ENCODE measurements around the gene WWOX. TPM values are rescaled to one million over a fixed set of nuclear protein-coding genes. Genes with fewer than 3 reads are reported as not detected.

WWOX gene
- total RNA-seq, 2 experiments from 2014 or later, result 19.1 to 23.7 TPM

DNA sequence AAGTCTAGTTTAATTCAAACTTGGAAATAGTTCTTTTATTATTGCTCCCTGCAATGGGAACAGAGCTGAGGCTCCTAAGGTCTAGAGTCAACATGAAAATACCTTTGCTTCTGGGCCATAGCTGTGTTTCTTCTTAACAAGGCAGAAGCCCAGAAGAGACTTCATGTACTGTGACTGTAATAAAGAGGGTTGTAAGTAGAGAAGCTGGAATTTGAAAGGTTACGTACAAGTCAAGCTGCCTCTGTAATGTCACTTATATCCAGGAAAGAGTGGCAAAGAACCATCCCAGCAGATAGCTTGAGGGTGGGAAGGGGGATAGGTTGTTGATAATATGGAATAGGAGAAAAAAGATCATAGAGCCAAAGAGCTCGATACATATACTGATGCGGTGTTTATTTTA is 248.6 kb downstream of the WWOX start:
- no peak for DNase-seq
- CTCF ChIA-PET, result no interaction called here
- no peak overlapping the region for H3K27ac Mint-ChIP-seq
- no peaks in the 10 kb centered on the region for H3K36me3 Mint-ChIP-seq (ENCODE audit: low read depth)
- no peaks in the 10 kb centered on the region for H3K4me1 Mint-ChIP-seq (ENCODE audit: low read depth)
- POLR2A ChIA-PET, result no interaction called here
- TF ChIP-seq, protein P1, sequence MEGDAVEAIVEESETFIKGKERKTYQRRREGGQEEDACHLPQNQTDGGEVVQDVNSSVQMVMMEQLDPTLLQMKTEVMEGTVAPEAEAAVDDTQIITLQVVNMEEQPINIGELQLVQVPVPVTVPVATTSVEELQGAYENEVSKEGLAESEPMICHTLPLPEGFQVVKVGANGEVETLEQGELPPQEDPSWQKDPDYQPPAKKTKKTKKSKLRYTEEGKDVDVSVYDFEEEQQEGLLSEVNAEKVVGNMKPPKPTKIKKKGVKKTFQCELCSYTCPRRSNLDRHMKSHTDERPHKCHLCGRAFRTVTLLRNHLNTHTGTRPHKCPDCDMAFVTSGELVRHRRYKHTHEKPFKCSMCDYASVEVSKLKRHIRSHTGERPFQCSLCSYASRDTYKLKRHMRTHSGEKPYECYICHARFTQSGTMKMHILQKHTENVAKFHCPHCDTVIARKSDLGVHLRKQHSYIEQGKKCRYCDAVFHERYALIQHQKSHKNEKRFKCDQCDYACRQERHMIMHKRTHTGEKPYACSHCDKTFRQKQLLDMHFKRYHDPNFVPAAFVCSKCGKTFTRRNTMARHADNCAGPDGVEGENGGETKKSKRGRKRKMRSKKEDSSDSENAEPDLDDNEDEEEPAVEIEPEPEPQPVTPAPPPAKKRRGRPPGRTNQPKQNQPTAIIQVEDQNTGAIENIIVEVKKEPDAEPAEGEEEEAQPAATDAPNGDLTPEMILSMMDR (IDR thresholded peaks at IDR 0.05), result no peak
- H3K4me3 Mint-ChIP-seq, result no peak overlapping the region
- H3K9me3 Mint-ChIP-seq, result no peaks in the 10 kb centered on the region
- intact Hi-C loops (cut with micrococcal nuclease), result no loop called here
- H3K27me3 Mint-ChIP-seq, result no peaks in the 10 kb centered on the region
- ATAC-seq, result no peak

DNA sequence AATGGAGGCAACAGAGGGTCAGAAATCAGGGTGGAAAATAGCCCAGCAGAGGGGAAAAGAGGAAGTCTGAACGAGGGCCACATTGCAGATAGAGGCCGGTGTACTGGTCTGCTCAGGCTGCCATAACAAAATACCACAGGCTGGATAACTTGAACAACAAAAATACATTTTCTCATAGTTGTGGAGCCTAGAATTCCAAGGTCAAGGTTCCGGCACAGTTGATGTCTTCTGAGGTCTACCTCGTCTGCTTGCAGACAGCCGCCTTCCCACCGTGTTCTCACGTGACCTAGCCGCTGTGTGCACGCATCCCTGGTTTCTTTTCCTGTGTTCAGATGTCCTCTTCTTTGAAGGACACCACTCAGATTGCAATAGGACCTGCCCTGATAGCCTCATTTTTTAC is 249.4 kb downstream of the WWOX start:
- TF ChIP-seq, protein P1 (IDR thresholded peaks at IDR 0.05), result no peak
- Mint-ChIP-seq H3K4me3 (no peak overlapping the region), H3K9me3 (no peaks in the 10 kb centered on the region), H3K36me3 (ENCODE audit: low read depth) (no peaks in the 10 kb centered on the region), H3K27ac (no peak overlapping the region), H3K4me1 (ENCODE audit: low read depth) (no peaks in the 10 kb centered on the region), H3K27me3 (no peaks in the 10 kb centered on the region)
- CTCF ChIA-PET, result no interaction called here
- no peak for DNase-seq
- intact Hi-C loops (cut with micrococcal nuclease), result no loop called here
- ATAC-seq, result no peak
- POLR2A ChIA-PET, result no interaction called here

DNA sequence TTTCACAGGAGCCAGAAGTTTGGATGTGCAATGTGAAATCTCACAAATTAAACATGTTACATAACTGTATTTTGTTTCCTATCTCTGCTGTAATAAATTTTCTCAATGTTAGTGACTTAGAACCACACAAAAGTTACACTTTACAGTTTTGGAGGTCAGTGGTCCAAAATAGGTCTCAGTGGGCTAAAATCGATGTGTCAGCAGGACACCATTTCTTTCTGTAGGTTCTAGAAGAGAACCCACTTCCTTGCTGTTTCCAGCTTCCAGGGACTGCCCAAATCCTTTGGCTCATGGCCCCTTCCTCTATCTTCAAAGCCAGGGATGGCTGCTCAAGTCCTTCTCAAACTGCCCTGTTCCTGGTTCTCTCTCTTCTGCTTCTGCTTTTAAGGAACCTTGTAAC is 252.7 kb downstream of the WWOX start:
- no peaks in the 10 kb centered on the region for H3K27me3 Mint-ChIP-seq
- H3K9me3 Mint-ChIP-seq, result no peaks in the 10 kb centered on the region
- TF ChIP-seq, protein P1 (IDR thresholded peaks at IDR 0.05), result no peak
- H3K4me1 Mint-ChIP-seq (ENCODE audit: low read depth), result no peaks in the 10 kb centered on the region
- H3K36me3 Mint-ChIP-seq (ENCODE audit: low read depth), result peaks cover 3% of the 10 kb centered on the region
- no peak overlapping the region for H3K4me3 Mint-ChIP-seq
- ATAC-seq (no peak), DNase-seq (no peak)
- ChIA-PET CTCF (no interaction called here), POLR2A (no interaction called here)
- H3K27ac Mint-ChIP-seq, result no peak overlapping the region
- intact Hi-C loops (cut with micrococcal nuclease), result no loop called here

DNA sequence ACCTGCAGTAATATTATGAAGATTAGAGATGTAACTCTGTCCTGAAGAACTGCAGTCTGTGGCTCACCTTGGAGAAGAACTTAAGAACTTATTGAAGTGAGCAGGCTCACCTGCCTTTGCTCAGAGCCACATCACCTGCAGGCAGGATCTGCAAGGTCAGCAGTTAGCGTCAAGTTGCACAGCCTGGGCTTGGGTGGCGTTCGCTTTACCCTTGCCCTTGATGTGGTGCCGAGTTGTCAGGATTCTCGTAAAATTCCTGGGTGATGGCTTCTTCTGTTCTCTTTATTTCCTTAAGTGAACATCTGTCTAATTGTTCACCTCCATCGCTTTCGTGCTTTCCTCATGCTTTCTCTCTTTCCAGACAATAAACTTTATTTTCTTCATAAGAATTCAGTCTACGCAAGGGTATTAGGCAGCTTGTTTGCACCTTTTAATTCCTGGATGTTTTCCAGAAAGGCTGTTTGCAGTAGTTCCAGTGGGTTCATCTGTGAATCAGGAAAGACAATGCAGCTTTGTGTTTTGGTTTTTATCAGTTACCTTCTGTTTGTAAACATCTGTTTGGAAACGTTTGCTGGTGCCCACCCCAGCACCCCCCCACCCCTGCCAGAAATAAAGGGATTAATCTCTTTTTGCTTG is 254.3 kb downstream of the WWOX start:
- no peaks in the 10 kb centered on the region for H3K4me1 Mint-ChIP-seq (ENCODE audit: low read depth)
- intact Hi-C loops (cut with micrococcal nuclease), result no loop called here
- TF ChIP-seq, protein P1 (IDR thresholded peaks at IDR 0.05), result no peak
- H3K4me3 Mint-ChIP-seq, result no peak overlapping the region
- ChIA-PET POLR2A (no interaction called here), CTCF (no interaction called here)
- DNase-seq (no peak), ATAC-seq (no peak)
- no peak overlapping the region for H3K27ac Mint-ChIP-seq
- H3K27me3 Mint-ChIP-seq, result no peaks in the 10 kb centered on the region
- H3K9me3 Mint-ChIP-seq, result no peaks in the 10 kb centered on the region
- H3K36me3 Mint-ChIP-seq (ENCODE audit: low read depth), result peaks cover 3% of the 10 kb centered on the region

DNA sequence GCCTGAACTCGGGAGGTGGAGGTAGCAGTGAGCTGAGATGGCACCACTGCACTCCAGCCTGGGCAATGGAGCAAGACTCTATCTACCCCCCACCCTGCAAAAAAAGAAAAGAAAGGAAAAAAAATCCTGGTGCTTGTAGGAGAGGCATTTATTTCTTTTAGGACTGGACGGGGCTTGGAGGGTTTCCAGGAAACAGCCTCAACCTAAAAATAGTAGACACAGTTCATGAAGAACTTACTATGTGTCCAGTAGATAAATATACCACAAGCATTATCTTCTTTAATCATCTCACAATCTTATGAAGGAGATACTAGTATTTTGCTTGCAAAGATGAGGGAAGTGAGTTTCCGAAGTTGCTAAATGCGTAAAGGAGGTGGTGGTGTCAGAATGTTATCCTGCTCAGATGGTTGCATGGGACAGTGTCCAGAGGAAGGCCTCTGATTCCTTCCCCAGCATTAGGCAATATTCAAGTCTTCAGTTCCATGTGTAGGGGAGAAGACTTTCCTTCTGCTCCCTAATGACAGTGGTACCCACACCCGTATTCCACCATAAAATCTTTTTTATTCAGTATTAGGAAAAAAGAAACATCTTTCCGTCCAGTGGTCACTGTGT is 263.2 kb downstream of the WWOX start:
- ChIA-PET CTCF (no interaction called here), POLR2A (no interaction called here)
- ATAC-seq (no peak), DNase-seq (no peak)
- TF ChIP-seq, protein P1 (IDR thresholded peaks at IDR 0.05), result no peak
- H3K4me1 Mint-ChIP-seq (ENCODE audit: low read depth), result no peaks in the 10 kb centered on the region
- no peak overlapping the region for H3K4me3 Mint-ChIP-seq
- no peaks in the 10 kb centered on the region for H3K36me3 Mint-ChIP-seq (ENCODE audit: low read depth)
- H3K27me3 Mint-ChIP-seq, result no peaks in the 10 kb centered on the region
- H3K27ac Mint-ChIP-seq, result no peak overlapping the region
- intact Hi-C loops (cut with micrococcal nuclease), result no loop called here
- no peaks in the 10 kb centered on the region for H3K9me3 Mint-ChIP-seq

Measured in activated CD8-positive, alpha-beta T cell treated with anti-CD3 and anti-CD28 coated beads for 36 hours (primary cell).